ENCODE data around the gene ZNF511.

GRCh38 chr10:133267829-133268228 is 40.9 kb upstream of the ZNF511 start:
- TF ChIP-seq, protein P1, sequence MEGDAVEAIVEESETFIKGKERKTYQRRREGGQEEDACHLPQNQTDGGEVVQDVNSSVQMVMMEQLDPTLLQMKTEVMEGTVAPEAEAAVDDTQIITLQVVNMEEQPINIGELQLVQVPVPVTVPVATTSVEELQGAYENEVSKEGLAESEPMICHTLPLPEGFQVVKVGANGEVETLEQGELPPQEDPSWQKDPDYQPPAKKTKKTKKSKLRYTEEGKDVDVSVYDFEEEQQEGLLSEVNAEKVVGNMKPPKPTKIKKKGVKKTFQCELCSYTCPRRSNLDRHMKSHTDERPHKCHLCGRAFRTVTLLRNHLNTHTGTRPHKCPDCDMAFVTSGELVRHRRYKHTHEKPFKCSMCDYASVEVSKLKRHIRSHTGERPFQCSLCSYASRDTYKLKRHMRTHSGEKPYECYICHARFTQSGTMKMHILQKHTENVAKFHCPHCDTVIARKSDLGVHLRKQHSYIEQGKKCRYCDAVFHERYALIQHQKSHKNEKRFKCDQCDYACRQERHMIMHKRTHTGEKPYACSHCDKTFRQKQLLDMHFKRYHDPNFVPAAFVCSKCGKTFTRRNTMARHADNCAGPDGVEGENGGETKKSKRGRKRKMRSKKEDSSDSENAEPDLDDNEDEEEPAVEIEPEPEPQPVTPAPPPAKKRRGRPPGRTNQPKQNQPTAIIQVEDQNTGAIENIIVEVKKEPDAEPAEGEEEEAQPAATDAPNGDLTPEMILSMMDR (IDR thresholded peaks at IDR 0.05), result no peak
- no peak for TF ChIP-seq POLR2A (IDR thresholded peaks at IDR 0.05)

All from uterus (tissue), 2 donors.